Stimulated activated CD4-positive, alpha-beta T cell treated with anti-CD3 and anti-CD28 coated beads, Interleukin-12 subunit alpha, Interleukin-12 subunit beta, amount 100 ng/mL, for 4 hours (primary cell): Measurements from ENCODE around the gene CEP164.
"Not testable (repeated sequence)": the region's sequence is repeated elsewhere in the genome, so short reads cannot be mapped to it uniquely, and the experiment has no call there.

ENCODE experiments used
- DNase-seq: peaks from one replicate; pipeline ENCODE4 v3.0.0-alpha.2; 2020

CEP164 gene

GRCh38 chr11:117443266-117444186 is 115.9 kb downstream of the CEP164 start:
- DNase-seq: no peak

- no peak for DNase-seq
Observed at GRCh38 chr11:117444256-117444655, 116.6 kb downstream of the CEP164 start.

GRCh38 chr11:117444711-117445658 is 117.3 kb downstream of the CEP164 start:
- DNase-seq: no peak

- no peak for DNase-seq
Observed at GRCh38 chr11:117449111-117449693, 121.5 kb downstream of the CEP164 start.

- DNase-seq: no peak
Observed at GRCh38 chr11:117453886-117454563, 126.4 kb downstream of the CEP164 start.

- no peak for DNase-seq
Observed at GRCh38 chr11:117454564-117454917, 126.9 kb downstream of the CEP164 start.

GRCh38 chr11:117456027-117456720 is 128.5 kb downstream of the CEP164 start:
- DNase-seq: no peak

GRCh38 chr11:117456721-117457029 is 129.0 kb downstream of the CEP164 start:
- DNase-seq: not testable (repeated sequence)

GRCh38 chr11:117457031-117457785 is 129.6 kb downstream of the CEP164 start:
- DNase-seq: no peak

GRCh38 chr11:117457835-117458234 is 130.2 kb downstream of the CEP164 start:
- no peak for DNase-seq

GRCh38 chr11:117458275-117459122 is 130.8 kb downstream of the CEP164 start:
- DNase-seq: no peak

- DNase-seq: no peak
Observed at GRCh38 chr11:117459123-117459978, 131.7 kb downstream of the CEP164 start.

- DNase-seq: no peak
Observed at GRCh38 chr11:117459979-117460300, 132.3 kb downstream of the CEP164 start.

- DNase-seq: no peak
Observed at GRCh38 chr11:117461396-117462182, 133.9 kb downstream of the CEP164 start.

GRCh38 chr11:117462183-117462863 is 134.7 kb downstream of the CEP164 start:
- no peak for DNase-seq

- no peak for DNase-seq
Observed at GRCh38 chr11:117462864-117463247, 135.2 kb downstream of the CEP164 start.
